GM12878 (cell line): ENCODE data around the gene CFAP157. TPM values are rescaled to one million over a fixed set of nuclear protein-coding genes. Genes with fewer than 3 reads are reported as not detected.

Experiments used
- ATAC-seq: fragments of 200-7000 bp; cut with Tn5 transposase; 3 replicates; pipeline ENCODE4 v1.9.1; 2020; ENCODE audit warnings: mild to moderate bottlenecking, moderate library complexity
- BruUV-seq: library from RNA; stranded (reverse); fragments of 400-500 nt; replicated peaks from 2 replicates; lab custom pipeline; 2021; lab: Mats Ljungman, UMichigan
- CTCF ChIA-PET: fragments of 300-600 bp; sonication (Branson Sonifier 250); formaldehyde crosslinking; extraction: SDS; loops from one replicate; lab custom pipeline; 2021; ENCODE audit warnings: inconsistent platforms; lab: Yijun Ruan, JAX
- POLR2A ChIA-PET: fragments of 350-600 bp; formaldehyde crosslinking; extraction: SDS; loops from one replicate; lab custom pipeline; 2021; ENCODE audit warnings: inconsistent platforms; lab: Charles Lee
- RAD21 ChIA-PET: fragments of 300-600 bp; sonication (Branson Sonifier 250); formaldehyde crosslinking; loops from one replicate; lab custom pipeline; 2023; ENCODE audit warnings: antibody characterized with exemption; ENCODE audit not compliant: unreplicated experiment; lab: Charles Lee
- SMC1A ChIA-PET: fragments of 300-600 bp; sonication (Branson Sonifier 250); formaldehyde crosslinking; loops from one replicate; lab custom pipeline; 2023; ENCODE audit not compliant: unreplicated experiment, uncharacterized antibody; lab: Charles Lee
- DNase-seq: peaks from one replicate; pipeline ENCODE4 v3.0.0-alpha.2; 2011; ENCODE audit warnings: low read depth, low spot score
- FAIRE-seq: peaks from 3 replicates; lab custom pipeline; 2011; peaks lifted over from hg19 to GRCh38; lab: Jason Lieb, UNC
- H2AFZ ChIP-seq: 2 replicates; pipeline ENCODE4 v1.6.0; 2011; ENCODE audit warnings: low read depth, low read length, control low read depth; ENCODE audit not compliant: control insufficient read depth
- H3K27ac ChIP-seq: 2 replicates; pipeline ENCODE4 v1.5.1; 2011; ENCODE audit warnings: control low read depth; ENCODE audit not compliant: control insufficient read depth, insufficient read depth
- H3K27me3 ChIP-seq, 2 experiments: replicated peaks in 1 of 2; 2 replicates each; pipeline versions ENCODE4 v1.6.0 to v1.6.1; 2011; ENCODE audit warnings: low read length in 1 of 2; ENCODE audit not compliant: control insufficient read depth in 2 of 2, insufficient read depth in 2 of 2
- H3K36me3 ChIP-seq, 2 experiments: 2 replicates each; pipeline ENCODE4 v1.5.1; 2011; ENCODE audit warnings: low read length in 1 of 2; ENCODE audit not compliant: control insufficient read depth in 2 of 2, insufficient read depth in 2 of 2
- H3K4me1 ChIP-seq: 2 replicates; pipeline ENCODE4 v1.6.1; 2011; ENCODE audit warnings: mild to moderate bottlenecking, low read length, moderate library complexity, mixed read lengths; ENCODE audit not compliant: control insufficient read depth, insufficient read depth
- H3K4me2 ChIP-seq: 2 replicates; pipeline ENCODE4 v1.6.0; 2011; ENCODE audit warnings: control low read depth; ENCODE audit not compliant: control insufficient read depth, insufficient read depth
- H3K4me3 ChIP-seq: fragments of 200-600 bp; sonication (generic); 2 replicates; pipeline ENCODE4 v1.5.1; 2016
- H3K79me2 ChIP-seq: 2 replicates; pipeline ENCODE4 v1.6.0; 2011; ENCODE audit warnings: low read length; ENCODE audit not compliant: control insufficient read depth, insufficient read depth
- H3K9ac ChIP-seq: 2 replicates; pipeline ENCODE4 v1.8.0; 2011; ENCODE audit warnings: low read length, control low read depth, mixed read lengths; ENCODE audit not compliant: control insufficient read depth, insufficient read depth
- H3K9me3 ChIP-seq: replicated peaks from 3 replicates; pipeline ENCODE4 v1.5.1; 2011; ENCODE audit warnings: mild to moderate bottlenecking, low read length; ENCODE audit not compliant: control insufficient read depth, insufficient read depth
- H4K20me1 ChIP-seq: 2 replicates; pipeline ENCODE4 v1.6.0; 2011; ENCODE audit not compliant: control insufficient read depth, insufficient read depth
- IKZF2 ChIP-seq, 2 experiments: fragments of 450-650 bp; IDR thresholded peaks; 2 replicates each; pipeline ENCODE4 v1.6.1; 2017; ENCODE audit warnings: mild to moderate bottlenecking in 2 of 2, moderate library complexity in 2 of 2
- NRF1 ChIP-seq: conservative IDR thresholded peaks from 2 replicates; pipeline ENCODE4 v1.6.1; 2011; ENCODE audit warnings: mild to moderate bottlenecking, low read depth, low read length, improper control_type of control experiment
- SMAD5 ChIP-seq: IDR thresholded peaks from 2 replicates; pipeline ENCODE4 v1.6.1; 2016; ENCODE audit warnings: antibody characterized with exemption, low read depth
- WGBS: methylation state at CpG from one replicate; pipeline ENCODE4 v1.1.6; 2016; ENCODE audit warnings: low lambda C conversion rate; ENCODE audit not compliant: insufficient replicate concordance, insufficient coverage; ENCODE audit errors: missing lambda C conversion rate; 5-methylcytosine and 5-hydroxymethylcytosine counted together
- in situ Hi-C: fragments of 300-500 bp; cut with MboI; formaldehyde crosslinking; loops from 9 replicates; pipeline ENCODE4 v1.14.3; 2018; ENCODE audit warnings: mixed read lengths
- intact Hi-C: fragments of 100-400 bp; cut with micrococcal nuclease; formaldehyde crosslinking; loops from one replicate; pipeline ENCODE4 v1.14.2; 2022; ENCODE audit not compliant: unreplicated experiment
- polyA plus RNA-seq, 11 experiments: library from polyadenylated mRNA; depleted of rRNA in 4 of 11; unstranded in 6 of 11; stranded (reverse) in 5 of 11; fragments of >200 nt; fragmentation: Nextera tagmentation in 4 of 11; fragmentation: Illumina TruSeq in 1 of 11; extraction: Ambion mirVana in 4 of 11; extraction: Trizol in 1 of 11; gene quantifications; 1 replicate in 1 of 11; 2 replicates in 10 of 11; pipeline versions ENCODE4 v1.2.1 to v1.2.3, GENCODE V29; 2011 to 2016; ENCODE audit warnings: inconsistent platforms in 2 of 11, missing spikeins in 2 of 11, low read depth in 1 of 11
- total RNA-seq, 4 experiments: library from RNA; depleted of rRNA in 3 of 4; stranded (reverse); fragments of >200 nt in 3 of 4; fragmentation: Illumina TruSeq in 1 of 4; extraction: Trizol in 1 of 4; gene quantifications; 2 replicates each; pipeline versions ENCODE4 v1.2.1 to v1.2.3, GENCODE V29; 2013 to 2021

Gene CFAP157
- total and polyA plus RNA-seq, 10 of the 15 experiments (the other 5 are each of a cell fraction or from before 2014, with no cell fraction given) = 0.08 to 0.72 TPM; not detected in 8

DNA sequence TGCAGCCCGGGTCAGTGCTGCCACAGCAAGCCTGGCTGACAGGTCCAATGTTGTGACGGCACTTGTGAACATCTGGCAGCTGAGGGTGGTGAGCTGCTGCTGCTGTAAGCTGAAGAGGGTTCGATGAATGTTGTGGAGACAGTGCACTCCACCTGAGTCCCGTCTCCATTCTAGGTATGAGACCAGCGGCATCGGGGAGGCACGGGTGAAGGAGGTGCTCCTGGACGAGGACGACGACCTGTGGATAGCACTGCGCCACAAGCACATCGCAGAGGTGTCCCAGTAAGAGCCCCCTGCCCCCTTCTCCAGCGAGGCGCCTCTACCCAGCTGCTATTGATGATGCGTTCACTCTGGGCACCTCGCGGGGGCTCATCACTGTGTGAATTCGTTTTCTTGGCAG is 38.9 kb upstream of the CFAP157 start:
- no peak overlapping the region for H3K4me3 ChIP-seq
- no peak for FAIRE-seq
- CTCF ChIA-PET = interaction anchor here (0.5 to 2.2 kb wide), 3 partner anchors 9 to 455 kb away, joined by 3 to 6 read pairs (median 3); no protein-coding TSS in a partner anchor
- no peak overlapping the region for H3K4me2 ChIP-seq
- POLR2A ChIA-PET = no interaction called here
- H3K9me3 ChIP-seq = no peaks in the 10 kb centered on the region
- TF ChIP-seq NRF1 = no peak
- H3K4me1 ChIP-seq = no peaks in the 10 kb centered on the region
- WGBS = 56% methylated on average over 18 of the region's 18 CpGs
- no peaks in the 10 kb centered on the region for H4K20me1 ChIP-seq
- no peak overlapping the region for H3K27ac ChIP-seq
- ATAC-seq = no peak
- H3K27me3 ChIP-seq = peaks cover 2 to 9% of the 10 kb centered on the region in 2 experiments; a peak in 2 of 4 replicates
- SMC1A ChIA-PET = no interaction called here
- no peak for DNase-seq
- no peak overlapping the region for H3K9ac ChIP-seq
- in situ Hi-C loops (no loop called here), intact Hi-C loops (no loop called here)
- no peaks in the 10 kb centered on the region for H3K79me2 ChIP-seq
- BruUV-seq = no TSS peak
- no peak overlapping the region for H2AFZ ChIP-seq
- RAD21 ChIA-PET = no interaction called here
- H3K36me3 ChIP-seq = no peaks in the 10 kb centered on the region

DNA sequence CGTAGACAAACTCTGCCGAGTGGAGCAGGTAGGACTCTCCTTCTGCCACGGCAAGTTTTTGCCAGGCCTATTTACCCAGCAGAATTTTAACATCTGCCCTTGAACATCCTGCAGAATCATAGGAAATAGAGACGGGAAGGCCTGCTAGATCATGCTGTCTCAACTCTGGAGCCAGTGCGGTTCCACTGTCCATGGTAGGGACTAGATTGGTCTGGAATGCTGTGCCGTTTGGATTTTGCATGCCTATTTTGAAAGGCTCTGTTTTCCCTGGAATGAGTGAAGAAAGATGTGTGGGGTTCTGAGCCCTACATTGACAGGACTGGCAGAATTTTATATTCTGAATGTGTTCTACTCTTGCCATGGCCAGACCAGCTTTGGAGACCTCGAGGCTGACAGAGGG is 33.6 kb upstream of the CFAP157 start:
- H3K4me2 ChIP-seq = no peak overlapping the region
- POLR2A ChIA-PET = no interaction called here
- H3K4me1 ChIP-seq = no peaks in the 10 kb centered on the region
- no peaks in the 10 kb centered on the region for H3K9me3 ChIP-seq
- CTCF ChIA-PET = no interaction called here
- H3K9ac ChIP-seq = no peak overlapping the region
- RAD21 ChIA-PET = no interaction called here
- FAIRE-seq (no peak), DNase-seq (no peak), ATAC-seq (no peak)
- H3K4me3 ChIP-seq = no peak overlapping the region
- H2AFZ ChIP-seq = no peak overlapping the region
- no peak overlapping the region for H3K27ac ChIP-seq
- WGBS = 23% methylated on average over 7 of the region's 7 CpGs
- no peaks in the 10 kb centered on the region for H3K36me3 ChIP-seq
- H4K20me1 ChIP-seq = no peaks in the 10 kb centered on the region
- no TSS peak for BruUV-seq
- H3K79me2 ChIP-seq = no peaks in the 10 kb centered on the region
- in situ Hi-C loops = no loop called here
- intact Hi-C loops = no loop called here
- TF ChIP-seq SMAD5 (no peak), IKZF2 (IDR thresholded peaks at IDR 0.05) (no peak)
- peaks cover 0 to 2% of the 10 kb centered on the region in 2 experiments; a peak in 3 of 4 replicates for H3K27me3 ChIP-seq
- SMC1A ChIA-PET = no interaction called here
